HG03354 (cell line): ENCODE data around the gene CHD2.
"Not testable (repeated sequence)": the region's sequence is repeated elsewhere in the genome, so short reads cannot be mapped to it uniquely, and the experiment has no call there.

Experiments
- ATAC-seq: cut with Tn5 transposase; IDR thresholded peaks from one replicate; pipeline ENCODE4 v1.9.1; 2021; ENCODE audit warnings: mild to moderate bottlenecking; ENCODE audit not compliant: unreplicated experiment, poor library complexity, severe bottlenecking

CHD2 gene

DNA sequence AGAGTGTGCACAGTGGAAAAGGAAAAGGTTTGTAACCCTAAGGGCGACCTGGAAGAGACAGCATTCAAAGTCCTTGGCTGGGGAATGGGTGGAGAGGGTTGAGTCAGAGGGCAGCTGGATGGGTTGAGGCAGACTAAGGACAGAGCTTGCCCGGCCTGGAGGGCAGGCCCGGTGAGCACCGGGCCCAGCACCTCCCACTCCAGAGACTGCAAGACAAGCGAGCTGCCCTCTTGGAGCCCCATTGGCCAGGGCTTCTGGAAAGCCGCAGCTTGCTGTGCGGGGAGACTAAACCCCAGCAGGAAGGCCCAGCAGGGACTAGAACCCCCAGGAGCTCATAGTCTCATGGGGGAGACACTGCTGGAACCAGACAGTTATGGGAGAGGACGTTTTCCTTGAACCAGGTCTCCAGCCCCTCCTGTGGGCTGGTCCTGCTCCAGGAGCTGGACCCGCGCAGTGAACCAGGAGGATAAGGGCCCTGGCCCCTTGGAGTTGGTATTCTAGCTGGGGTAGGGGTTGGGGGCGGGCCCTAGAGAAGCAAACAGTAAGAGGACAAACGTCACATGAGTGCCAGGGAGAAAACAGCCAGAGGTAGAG is 129.8 kb downstream of the CHD2 start:
- ATAC-seq = no peak

DNA sequence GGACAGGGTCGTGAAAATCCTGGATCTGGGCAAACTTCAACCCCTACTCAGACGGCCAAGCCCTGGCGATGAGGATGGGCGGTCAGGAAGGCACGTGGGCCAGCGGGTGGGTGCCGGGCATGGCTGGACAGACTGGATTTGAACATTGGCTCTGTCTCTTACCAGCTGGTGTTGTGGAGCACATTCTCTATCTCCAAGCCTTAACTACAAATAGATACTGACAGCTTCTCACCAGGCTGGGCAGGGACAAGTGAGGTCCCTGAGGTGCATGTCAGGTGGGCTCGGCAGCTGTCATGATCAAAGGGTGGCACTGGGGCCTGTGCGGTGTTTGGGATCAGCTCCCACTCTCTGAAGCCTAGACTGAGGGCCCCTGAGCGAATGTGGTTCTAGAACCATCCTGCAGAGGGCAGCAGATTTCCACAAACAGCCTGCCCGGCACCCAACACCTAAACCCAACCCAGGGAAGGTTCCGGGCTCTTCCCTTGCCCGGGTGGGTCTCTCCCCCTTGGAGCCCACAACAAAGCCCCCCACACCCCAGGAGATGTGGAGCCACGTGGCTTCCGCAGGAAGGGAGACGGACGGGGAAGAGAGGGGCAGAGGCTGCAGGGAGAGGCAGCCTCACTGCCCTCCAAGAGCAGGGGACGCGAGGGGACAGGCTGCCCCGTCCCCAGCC is 130.4 kb downstream of the CHD2 start:
- peak; percentile 89 for ATAC-seq

- no peak for ATAC-seq
Observed at GRCh38 chr15:93031103-93031464, 131.0 kb downstream of the CHD2 start.

- ATAC-seq = not testable (repeated sequence)
Observed at GRCh38 chr15:93031557-93032384, 131.6 kb downstream of the CHD2 start.

DNA sequence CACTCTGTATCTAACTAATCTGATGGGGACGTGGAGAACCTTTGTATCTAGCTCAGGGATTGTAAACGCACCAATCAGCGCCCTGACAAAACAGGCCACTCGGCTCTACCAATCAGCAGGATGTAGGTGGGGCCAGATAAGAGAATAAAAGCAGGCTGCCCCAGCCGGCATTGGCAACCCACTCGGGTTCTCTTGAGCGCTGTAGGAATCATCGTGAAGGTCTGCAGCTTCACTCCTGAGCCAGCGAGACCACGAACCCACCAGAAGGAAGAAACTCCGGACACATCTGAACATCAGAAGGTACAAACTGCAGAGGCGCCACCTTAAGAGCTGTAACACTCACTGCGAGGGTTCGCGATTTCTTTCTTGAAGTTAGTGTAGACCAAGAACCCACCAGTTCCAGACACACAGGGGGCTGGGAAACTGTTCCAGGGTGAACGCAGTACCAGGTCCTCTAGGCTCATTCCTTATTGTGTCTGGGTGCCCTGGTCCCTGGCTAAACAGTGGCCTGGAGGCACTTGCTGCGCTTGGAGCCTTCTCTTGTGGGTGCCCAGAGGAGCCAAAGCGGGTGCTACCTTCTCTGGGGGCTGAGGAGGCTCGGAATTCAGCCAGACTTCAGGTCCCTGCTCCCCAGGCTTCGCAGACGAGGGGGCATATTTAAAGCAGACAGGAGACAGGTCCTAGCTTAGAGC is 132.5 kb downstream of the CHD2 start:
- not testable (repeated sequence) for ATAC-seq

DNA sequence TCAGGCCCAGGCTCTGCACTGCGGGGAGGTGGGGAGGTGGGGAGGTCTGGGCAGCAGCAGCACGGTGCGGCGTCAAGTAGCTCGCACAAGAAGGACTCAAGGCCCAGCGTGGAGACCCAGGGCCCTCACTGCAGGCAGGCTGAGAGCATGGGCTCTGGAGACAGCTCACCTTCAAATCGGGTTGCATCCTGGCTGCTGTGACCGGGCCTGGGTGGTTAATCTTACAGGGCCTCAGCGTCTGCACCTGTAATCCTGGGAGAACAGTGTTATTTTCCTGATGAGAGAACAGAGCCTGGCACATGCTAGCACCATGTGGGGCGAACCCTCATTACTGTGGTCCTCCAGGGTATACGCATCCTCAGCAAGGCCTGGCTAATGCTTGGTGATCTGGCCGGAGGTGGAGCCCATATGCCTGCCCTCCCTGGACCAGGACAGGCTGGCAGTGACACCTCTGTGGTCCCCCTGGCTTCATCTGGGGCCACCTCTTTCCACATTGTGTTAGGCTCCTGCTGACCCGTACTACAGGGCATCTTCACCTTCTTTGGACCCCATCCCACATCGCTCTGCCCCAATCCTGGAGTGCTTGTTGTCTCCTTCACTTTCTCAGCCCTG is 133.4 kb downstream of the CHD2 start:
- no peak for ATAC-seq

DNA sequence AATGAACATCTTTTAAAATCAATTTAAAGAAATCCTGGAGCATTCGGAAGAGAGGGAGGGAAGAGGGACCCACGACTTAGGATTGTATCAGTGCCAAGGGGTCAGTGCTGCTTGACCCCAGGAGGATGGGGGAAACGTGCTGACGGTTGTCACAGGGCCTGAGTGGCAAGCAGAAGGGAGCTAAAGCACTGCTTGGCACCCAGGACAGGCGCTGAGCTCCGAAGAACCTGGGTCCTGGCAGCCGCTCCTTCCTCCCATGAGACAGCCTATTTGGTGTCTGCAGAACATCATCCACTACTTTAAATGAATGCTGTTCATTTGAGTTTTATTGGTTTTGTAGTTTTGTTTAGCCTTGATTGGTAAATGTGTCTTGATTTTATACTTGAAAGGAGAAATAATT is 134.4 kb downstream of the CHD2 start:
- no peak for ATAC-seq

DNA sequence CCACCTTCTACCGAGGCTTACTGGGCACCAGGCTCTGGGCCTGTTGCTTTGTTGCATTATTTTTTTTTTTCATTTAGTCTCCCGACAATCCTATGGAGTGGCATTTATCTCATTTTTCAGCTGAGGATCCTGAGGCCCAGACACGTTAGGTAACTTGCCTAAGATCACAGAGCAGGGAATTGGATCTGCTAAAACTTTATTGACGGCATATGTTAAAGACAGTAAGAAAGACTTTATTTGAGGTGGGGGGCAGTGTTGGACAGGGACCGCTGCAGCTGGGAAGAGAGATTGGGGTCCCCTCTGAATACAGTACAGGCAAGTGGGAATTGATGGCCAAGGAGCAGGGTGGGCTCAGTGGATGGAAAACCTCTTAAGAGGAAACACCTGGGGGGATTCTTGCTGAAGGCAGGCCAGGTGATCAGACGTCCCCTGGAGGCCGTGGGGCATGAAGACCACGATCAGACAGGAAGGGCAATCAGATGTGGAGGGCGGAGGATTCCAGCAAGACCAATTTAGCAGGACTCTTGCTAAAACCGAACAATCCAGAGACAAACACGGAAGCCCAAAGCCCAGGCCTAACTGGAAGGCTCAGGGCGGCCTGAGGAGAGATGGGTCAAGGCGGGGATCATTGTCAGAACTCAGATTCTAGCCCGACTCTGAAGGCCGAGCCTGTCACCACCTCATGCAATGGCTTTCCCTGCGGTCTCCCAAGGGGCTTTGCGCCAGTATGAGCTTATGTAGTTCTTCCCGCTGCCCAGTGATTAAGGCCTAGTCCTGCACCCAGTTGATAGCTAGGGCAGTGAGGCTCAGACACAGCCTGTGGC is 135.2 kb downstream of the CHD2 start:
- peak; percentile 26 for ATAC-seq

- ATAC-seq = peak; percentile 91
Observed at GRCh38 chr15:93035953-93036810, 136.1 kb downstream of the CHD2 start.

GRCh38 chr15:93036951-93037819 is 137.1 kb downstream of the CHD2 start:
- no peak for ATAC-seq

DNA sequence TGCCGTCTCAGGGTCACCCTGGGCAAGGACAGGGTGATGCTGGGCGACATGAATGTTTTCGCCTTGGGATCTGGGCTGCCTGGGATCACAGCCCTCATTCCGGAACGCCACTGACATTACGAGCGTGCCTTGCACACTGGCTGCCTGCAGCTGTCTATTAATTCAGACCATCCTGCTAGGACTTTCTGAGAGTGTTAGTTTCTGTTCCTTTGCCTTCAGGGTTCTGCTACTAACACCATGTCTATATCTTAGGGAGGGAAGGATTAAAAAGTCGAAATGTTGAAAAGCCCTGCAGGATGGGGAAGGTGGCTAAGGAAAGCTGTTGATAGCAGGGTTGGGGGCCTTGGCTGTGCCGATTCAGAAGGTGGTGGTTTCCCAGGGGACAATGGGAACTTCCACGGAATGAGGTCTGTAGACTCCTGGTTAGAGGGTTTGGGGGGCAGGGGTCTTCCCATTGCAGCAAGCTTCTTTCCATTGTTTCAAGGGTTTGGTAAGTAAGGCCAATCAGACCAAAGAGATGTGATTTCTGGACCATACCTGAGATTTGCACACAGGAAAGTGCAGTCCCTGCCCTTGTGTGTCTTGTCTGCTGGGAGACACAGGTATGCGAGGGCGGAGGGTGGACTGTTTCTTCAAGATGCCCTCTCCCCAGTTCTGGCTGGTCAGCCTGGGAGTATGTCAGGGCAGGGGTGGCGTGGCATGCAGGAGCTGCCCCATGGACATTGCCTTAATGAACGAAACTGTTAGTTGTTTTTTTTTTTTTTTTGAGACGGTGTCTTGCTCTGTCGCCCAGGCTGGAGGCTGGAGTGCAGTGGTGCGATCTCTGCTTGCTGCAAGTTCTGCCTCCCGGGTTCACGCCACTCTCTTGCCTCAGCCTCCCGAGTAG is 137.9 kb downstream of the CHD2 start:
- no peak for ATAC-seq

DNA sequence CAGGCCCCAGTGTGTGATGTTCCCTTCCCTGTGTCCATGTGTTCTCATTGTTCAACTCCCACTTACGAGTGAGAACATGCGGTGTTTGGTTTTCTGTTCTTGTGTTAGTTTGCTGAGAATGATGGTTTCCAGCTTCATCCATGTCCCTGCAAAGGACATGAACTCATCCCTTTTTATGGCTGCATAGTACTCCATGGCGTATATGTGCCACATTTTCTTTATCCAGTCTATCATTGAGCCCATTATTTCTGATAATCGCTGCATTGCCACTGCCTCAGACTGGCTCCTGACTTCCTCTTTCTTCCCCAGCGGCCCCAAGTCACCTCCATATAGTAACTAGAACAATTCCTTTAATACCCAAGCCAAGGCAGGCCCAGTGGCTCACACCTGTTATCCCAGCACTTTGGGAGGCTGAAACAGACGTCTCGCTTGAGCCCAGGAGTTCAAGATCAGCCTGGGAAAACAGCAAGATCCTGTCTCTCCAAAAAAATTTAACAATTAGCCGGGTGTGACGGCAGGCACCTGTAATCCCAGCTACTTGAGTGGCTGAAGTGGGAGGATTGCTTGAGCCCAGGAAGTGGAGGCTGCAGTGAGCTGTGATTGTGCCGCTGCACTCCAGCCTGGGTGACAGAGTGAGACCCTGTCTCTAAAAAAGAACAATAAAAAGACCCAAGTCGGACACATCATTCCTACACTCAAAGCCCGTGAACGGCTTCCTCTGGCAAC is 139.6 kb downstream of the CHD2 start:
- ATAC-seq = not testable (repeated sequence)

DNA sequence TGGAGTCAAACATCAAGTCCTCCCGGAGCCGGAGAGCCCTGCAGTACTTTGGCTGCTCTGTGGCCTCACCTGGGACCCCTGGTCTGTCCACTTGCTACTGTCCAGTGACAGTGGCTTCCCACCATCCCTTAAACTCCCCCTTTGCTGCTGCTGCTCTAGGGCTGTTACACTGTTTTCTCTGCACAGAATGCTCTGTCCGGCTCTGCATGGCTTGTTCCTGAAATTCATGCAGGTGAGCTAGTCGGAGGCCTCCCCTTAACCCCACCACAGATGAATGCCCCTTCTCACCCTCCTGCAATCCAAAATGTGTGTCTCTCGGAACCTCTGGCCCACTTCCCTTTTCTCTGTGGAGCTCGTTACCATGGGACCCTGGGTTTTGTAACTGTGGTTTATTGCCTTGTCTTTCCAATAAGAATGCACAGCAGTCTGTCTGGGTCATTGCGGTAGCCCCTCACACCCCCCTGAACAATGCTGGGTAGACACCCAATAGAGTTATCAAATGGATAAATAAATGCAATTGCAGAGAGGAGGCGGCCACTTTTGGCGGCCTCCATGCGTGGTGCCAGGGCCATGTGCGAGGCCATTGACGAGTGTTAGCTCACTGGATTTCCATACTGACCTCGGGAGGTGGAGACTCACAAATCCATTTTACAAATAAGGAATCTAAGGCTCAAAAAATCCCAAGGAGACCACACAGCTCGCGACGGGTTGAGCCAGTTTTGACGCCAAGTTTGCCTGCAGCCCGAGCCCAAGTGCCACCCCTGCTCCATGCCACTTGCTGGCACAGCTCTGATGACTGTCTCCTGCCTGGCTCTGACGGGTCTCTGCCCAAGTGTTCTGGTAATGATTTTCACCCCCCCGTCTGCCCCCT is 140.4 kb downstream of the CHD2 start:
- no peak for ATAC-seq

DNA sequence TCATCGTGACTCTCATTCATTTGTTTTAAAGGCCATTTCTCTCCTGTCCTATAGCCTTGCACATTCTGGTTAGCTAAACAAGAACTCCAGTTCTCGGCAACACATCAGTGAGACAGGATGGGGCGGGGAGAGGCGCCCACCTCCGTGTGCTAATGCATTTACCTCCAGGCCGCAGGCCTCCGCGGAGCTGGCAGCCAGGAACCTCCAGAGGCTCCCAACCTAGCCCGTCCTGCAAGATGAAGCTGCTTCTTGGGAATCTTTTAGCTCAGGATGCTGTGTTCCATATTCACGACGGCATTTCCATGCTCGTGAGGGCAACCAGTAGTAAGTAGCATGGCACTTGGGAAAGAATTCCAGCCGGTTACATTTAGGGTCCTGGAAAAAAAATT is 141.0 kb downstream of the CHD2 start:
- ATAC-seq = no peak

- ATAC-seq = no peak
Observed at GRCh38 chr15:93042211-93042610, 142.1 kb downstream of the CHD2 start.
